Inflammatory macrophage treated with lipopolysaccharide for 4 hours (primary cell): ENCODE measurements around the gene SDK1.

Experiments
- DNase-seq: peaks from one replicate; pipeline ENCODE4 v3.0.0-alpha.2; 2020

Gene SDK1

GRCh38 chr7:4010923-4011656, 710.0 kb downstream of the SDK1 start:
- DNase-seq, result no peak

GRCh38 chr7:4013793-4014192, 712.7 kb downstream of the SDK1 start:
- DNase-seq, result no peak

GRCh38 chr7:4014346-4015050, 713.4 kb downstream of the SDK1 start:
- DNase-seq, result no peak

GRCh38 chr7:4015371-4015770, 714.3 kb downstream of the SDK1 start:
- no peak for DNase-seq

- DNase-seq, result no peak
Observed at GRCh38 chr7:4015996-4016395, 714.9 kb downstream of the SDK1 start.

GRCh38 chr7:4017081-4017480, 716.0 kb downstream of the SDK1 start:
- DNase-seq, result no peak

- DNase-seq, result no peak
Observed at GRCh38 chr7:4017785-4018184, 716.7 kb downstream of the SDK1 start.

- DNase-seq, result no peak
Observed at GRCh38 chr7:4018601-4019316, 717.7 kb downstream of the SDK1 start.

GRCh38 chr7:4020086-4020485, 719.0 kb downstream of the SDK1 start:
- no peak for DNase-seq

- DNase-seq, result no peak
Observed at GRCh38 chr7:4021413-4021812, 720.4 kb downstream of the SDK1 start.

GRCh38 chr7:4022265-4022664, 721.2 kb downstream of the SDK1 start:
- no peak for DNase-seq

GRCh38 chr7:4023502-4023901, 722.5 kb downstream of the SDK1 start:
- no peak for DNase-seq

- no peak for DNase-seq
Observed at GRCh38 chr7:4024133-4024532, 723.1 kb downstream of the SDK1 start.

- DNase-seq, result no peak
Observed at GRCh38 chr7:4024806-4025205, 723.8 kb downstream of the SDK1 start.

- DNase-seq, result no peak
Observed at GRCh38 chr7:4025210-4025609, 724.2 kb downstream of the SDK1 start.

- no peak for DNase-seq
Observed at GRCh38 chr7:4025694-4026615, 724.9 kb downstream of the SDK1 start.

- DNase-seq, result no peak
Observed at GRCh38 chr7:4026941-4027486, 726.0 kb downstream of the SDK1 start.

- DNase-seq, result no peak
Observed at GRCh38 chr7:4028221-4028620, 727.2 kb downstream of the SDK1 start.

GRCh38 chr7:4029941-4030340, 728.9 kb downstream of the SDK1 start:
- no peak for DNase-seq

- no peak for DNase-seq
Observed at GRCh38 chr7:4030346-4030950, 729.4 kb downstream of the SDK1 start.

- DNase-seq, result no peak
Observed at GRCh38 chr7:4033996-4034395, 732.9 kb downstream of the SDK1 start.

- no peak for DNase-seq
Observed at GRCh38 chr7:4037308-4037707, 736.3 kb downstream of the SDK1 start.
